HepG2 (cell line): ENCODE results near the gene SPACA9. TPM values are rescaled to one million over a fixed set of nuclear protein-coding genes. Genes with fewer than 3 reads are reported as not detected.

Source experiments
- ATAC-seq: fragments of 200-7000 bp; cut with Tn5 transposase; 3 replicates; pipeline ENCODE4 v1.9.1; 2020; ENCODE audit warnings: mild to moderate bottlenecking, moderate library complexity
- BruUV-seq: library from RNA; stranded (reverse); fragments of 400-500 nt; replicated peaks from 2 replicates; lab custom pipeline; 2021; lab: Mats Ljungman, UMichigan
- CTCF ChIA-PET: fragments of 300-600 bp; formaldehyde crosslinking; extraction: SDS; loops from one replicate; lab custom pipeline; 2021; ENCODE audit warnings: low total read pairs, inconsistent platforms, low intra/inter-chr PET ratio; lab: Yijun Ruan, JAX
- POLR2A ChIA-PET: fragments of 350-600 bp; sonication (Branson Sonifier 250); formaldehyde crosslinking; loops from one replicate; lab custom pipeline; 2020; ENCODE audit warnings: antibody characterized with exemption, inconsistent platforms; lab: Yijun Ruan, JAX
- DNase-seq: peaks from one replicate; pipeline ENCODE4 v3.0.0-alpha.2; 2015; ENCODE audit warnings: low spot score
- FAIRE-seq: peaks from 3 replicates; lab custom pipeline; 2011; peaks lifted over from hg19 to GRCh38; lab: Jason Lieb, UNC
- H2AFZ ChIP-seq: one replicate; pipeline ENCODE4 v1.6.1; 2011; ENCODE audit warnings: low read length, inconsistent platforms
- H3K27ac ChIP-seq: fragments of 300-600 bp; 3 replicates; pipeline ENCODE4 v1.8.0; 2011; ENCODE audit warnings: mixed run types, mild to moderate bottlenecking, mixed read lengths, low read length, inconsistent platforms; ENCODE audit not compliant: insufficient read depth; ENCODE audit errors: extremely low read length
- H3K27me3 ChIP-seq, 2 experiments: fragments of 200-600 bp in 1 of 2; 2 replicates in 1 of 2; 3 replicates in 1 of 2; pipeline versions ENCODE4 v1.6.0 to v1.8.0; 2011; ENCODE audit warnings: low read length in 2 of 2, mild to moderate bottlenecking in 2 of 2, moderate library complexity in 2 of 2, inconsistent platforms in 1 of 2; ENCODE audit not compliant: insufficient read depth in 2 of 2, control insufficient read depth in 1 of 2
- H3K36me3 ChIP-seq, 2 experiments: fragments of 200-600 bp in 1 of 2; replicated peaks in 1 of 2; 2 replicates in 1 of 2; 3 replicates in 1 of 2; pipeline versions ENCODE4 v1.5.1 to v1.8.0; 2011; ENCODE audit warnings: low read length in 2 of 2, inconsistent platforms in 1 of 2; ENCODE audit not compliant: insufficient read depth in 2 of 2, control insufficient read depth in 1 of 2
- H3K4me1 ChIP-seq: 2 replicates; pipeline ENCODE4 v1.5.1; 2012; ENCODE audit warnings: low read length, inconsistent platforms; ENCODE audit not compliant: insufficient read depth
- H3K4me2 ChIP-seq: 2 replicates; pipeline ENCODE4 v1.6.0; 2011; ENCODE audit warnings: low read depth, low read length, inconsistent platforms
- H3K4me3 ChIP-seq, 3 experiments: fragments of 200-600 bp in 1 of 3; sonication (generic), shearing (Covaris generic) in 1 of 3; replicated peaks in 1 of 3; 2 replicates each; pipeline ENCODE4 v1.5.1; 2011 to 2016; ENCODE audit warnings: low read length in 3 of 3, inconsistent platforms in 2 of 3, low read depth in 2 of 3, mild to moderate bottlenecking in 2 of 3, control low read depth in 1 of 3, mixed read lengths in 1 of 3; ENCODE audit not compliant: insufficient read depth in 1 of 3
- H3K79me2 ChIP-seq: one replicate; pipeline ENCODE4 v1.6.1; 2011; ENCODE audit warnings: low read length, inconsistent platforms; ENCODE audit not compliant: insufficient read depth
- H3K9ac ChIP-seq: 2 replicates; pipeline ENCODE4 v1.6.0; 2011; ENCODE audit warnings: mild to moderate bottlenecking, low read depth, low read length, inconsistent platforms; ENCODE audit not compliant: insufficient read depth
- H3K9me3 ChIP-seq: 2 replicates; pipeline ENCODE4 v1.5.1; 2012; ENCODE audit warnings: mild to moderate bottlenecking, low read length
- H4K20me1 ChIP-seq: 2 replicates; pipeline ENCODE4 v1.6.0; 2011; ENCODE audit warnings: inconsistent platforms, mild to moderate bottlenecking, low read length, moderate library complexity; ENCODE audit not compliant: insufficient read depth
- AGO1 ChIP-seq: fragments of 200-400 bp; formaldehyde crosslinking; IDR thresholded peaks from 2 replicates; pipeline ENCODE4 v1.6.1; 2017; ENCODE audit warnings: mild to moderate bottlenecking, low read depth, low read length, moderate library complexity; ENCODE audit not compliant: poor library complexity, severe bottlenecking
- IRF2 ChIP-seq: IDR thresholded peaks from 2 replicates; pipeline ENCODE4 v1.6.1; 2018; ENCODE audit warnings: missing genetic modification reagents, missing compliant biosample characterization
- NONO ChIP-seq, 2 experiments: fragments of 450-650 bp in 1 of 2; sonication (generic) in 1 of 2; formaldehyde crosslinking in 1 of 2; IDR thresholded peaks in 1 of 2; conservative IDR thresholded peaks in 1 of 2; 2 replicates each; pipeline versions ENCODE4 v1.6.1 to v1.8.0; 2017 to 2022; ENCODE audit warnings: mild to moderate bottlenecking in 1 of 2, missing genetic modification reagents in 1 of 2, moderate library complexity in 1 of 2
- SNAPC2 ChIP-seq: sonication (generic); formaldehyde crosslinking; IDR thresholded peaks from 2 replicates; pipeline ENCODE4 v1.8.1; 2022; ENCODE audit warnings: mild to moderate bottlenecking, missing genetic modification reagents
- SP4 ChIP-seq: sonication (generic); formaldehyde crosslinking; IDR thresholded peaks from 2 replicates; pipeline ENCODE4 v1.8.1; 2023; ENCODE audit warnings: mild to moderate bottlenecking, missing genetic modification reagents
- ZNF143 ChIP-seq: sonication (generic); formaldehyde crosslinking; IDR thresholded peaks from 2 replicates; pipeline ENCODE4 v1.4.0; 2020; ENCODE audit warnings: missing genetic modification reagents
- ZNF232 ChIP-seq: sonication (generic); formaldehyde crosslinking; IDR thresholded peaks from 2 replicates; pipeline ENCODE4 v1.4.0; 2020; ENCODE audit warnings: missing genetic modification reagents, borderline replicate concordance
- ZNF646 ChIP-seq: sonication (generic); formaldehyde crosslinking; IDR thresholded peaks from 2 replicates; pipeline ENCODE4 v1.9.0; 2021; ENCODE audit warnings: mild to moderate bottlenecking, missing genetic modification reagents
- ZNF672 ChIP-seq: sonication (generic); formaldehyde crosslinking; IDR thresholded peaks from 2 replicates; pipeline ENCODE4 v1.8.1; 2022; ENCODE audit warnings: missing genetic modification reagents
- ZSCAN30 ChIP-seq: sonication (generic); formaldehyde crosslinking; IDR thresholded peaks from 2 replicates; pipeline ENCODE4 v1.5.0; 2020; ENCODE audit warnings: mild to moderate bottlenecking, missing genetic modification reagents
- WGBS: methylation state at CpG from one replicate; pipeline ENCODE4 v1.1.6; 2017; ENCODE audit warnings: low lambda C conversion rate; 5-methylcytosine and 5-hydroxymethylcytosine counted together
- in situ Hi-C: cut with HindIII; loops from 2 replicates; pipeline ENCODE4 v1.10.0; 2017; ENCODE audit warnings: low pct_unique_long_range_greater_than_20kb; ENCODE audit not compliant: extremely low pct_ligation_motif_present
- intact Hi-C: fragments of 100-400 bp; cut with micrococcal nuclease; formaldehyde crosslinking; loops from one replicate; pipeline ENCODE4 v1.10.0; 2022; ENCODE audit not compliant: unreplicated experiment
- polyA plus RNA-seq, 8 experiments: library from polyadenylated mRNA; depleted of rRNA in 3 of 8; stranded (reverse) in 7 of 8; unstranded in 1 of 8; fragments of >200 nt; fragmentation: Illumina TruSeq in 4 of 8; extraction: Trizol in 4 of 8; gene quantifications; 2 replicates each; pipeline versions ENCODE4 v1.2.1 to v1.2.3, GENCODE V29; 2011 to 2016; ENCODE audit warnings: low read depth in 4 of 8, missing spikeins in 1 of 8, mixed read lengths in 1 of 8; ENCODE audit not compliant: insufficient read depth in 1 of 8
- total RNA-seq, 5 experiments: library from RNA; depleted of rRNA; stranded (reverse); fragments of >200 nt; fragmentation: Illumina TruSeq; extraction: Trizol; gene quantifications; 2 replicates each; pipeline ENCODE4 v1.2.3, GENCODE V29; 2016; ENCODE audit warnings: low read depth in 1 of 5

SPACA9 gene
- total and polyA plus RNA-seq, 2 of the 13 experiments (the other 11 are each of a cell fraction or from before 2014, with no cell fraction given) = 0.15 to 0.38 TPM

DNA sequence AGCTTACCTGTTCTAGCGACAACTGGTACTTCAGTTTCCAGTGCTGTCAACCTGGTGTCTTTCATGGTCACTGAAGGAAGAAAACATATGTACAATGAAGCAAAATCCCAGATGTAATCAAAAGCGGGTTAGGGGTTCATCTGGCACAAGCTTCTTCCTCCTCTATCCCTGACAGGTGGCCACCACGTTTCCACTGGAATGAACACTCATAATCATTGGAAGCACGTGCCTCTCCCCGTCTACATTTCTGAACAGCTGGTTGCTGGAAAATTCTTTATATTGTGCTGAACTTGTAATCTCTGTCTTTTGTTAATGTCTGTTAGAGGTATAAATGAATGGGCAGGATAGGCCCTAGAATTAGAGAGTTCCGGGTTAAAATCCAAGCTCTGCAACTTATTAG lies 56.3 kb downstream of the SPACA9 start:
- ChIA-PET POLR2A (no interaction called here), CTCF (no interaction called here)
- BruUV-seq = no TSS peak
- peaks cover 6 to 22% of the 10 kb centered on the region in 2 experiments; a peak in 4 of 5 replicates for H3K36me3 ChIP-seq
- intact Hi-C loops (no loop called here), in situ Hi-C loops (no loop called here)
- no peaks in the 10 kb centered on the region for H3K27me3 ChIP-seq
- DNase-seq = no peak
- no peak overlapping the region for H3K4me2 ChIP-seq
- H3K79me2 ChIP-seq = peaks cover 42% of the 10 kb centered on the region
- H3K9me3 ChIP-seq = no peaks in the 10 kb centered on the region
- no peak overlapping the region for H3K27ac ChIP-seq
- WGBS = 96% methylated on average over 6 of the region's 6 CpGs
- H4K20me1 ChIP-seq = peaks cover 5% of the 10 kb centered on the region; the same call in 1 of the 2 replicates
- no peak overlapping the region for H2AFZ ChIP-seq
- peaks cover 10% of the 10 kb centered on the region for H3K4me1 ChIP-seq
- no peak for FAIRE-seq
- ATAC-seq = no peak
- no peak overlapping the region for H3K4me3 ChIP-seq
- TF ChIP-seq ZNF646 (CRISPR knock-in tag) (no peak), IRF2 (CRISPR knock-in tag) (no peak), SP4 (CRISPR knock-in tag) (no peak), NONO (IDR thresholded peaks at IDR 0.05) (no peak), NONO (CRISPR knock-in tag; conservative IDR thresholded peaks at IDR 0.05) (no peak), SNAPC2 (CRISPR knock-in tag) (no peak), ZNF232 (CRISPR knock-in tag) (no peak), ZSCAN30 (CRISPR knock-in tag) (no peak), AGO1 (no peak), ZNF672 (CRISPR knock-in tag) (no peak), ZNF143 (CRISPR knock-in tag) (no peak)
- H3K9ac ChIP-seq = no peak overlapping the region
